Activated CD8-positive, alpha-beta memory T cell treated with anti-CD3 and anti-CD28 coated beads, Interleukin-2, amount 10 ng/mL, durations not matched to agents 7 days and 5 days (primary cell): Measurements from ENCODE around the gene OR4S1. TPM values are rescaled to one million over a fixed set of nuclear protein-coding genes. Genes with fewer than 3 reads are reported as not detected.
"Not testable (repeated sequence)": the region's sequence is repeated elsewhere in the genome, so short reads cannot be mapped to it uniquely, and the experiment has no call there.

Experiments
- ATAC-seq: fragments of 150-1000 bp; cut with Tn5 transposase; one replicate; pipeline ENCODE4 v1.10.0; 2021; ENCODE audit warnings: moderate library complexity
- CTCF ChIA-PET: fragments of 350-600 bp; sonication (Branson Sonifier 250); formaldehyde crosslinking; loops from one replicate; lab custom pipeline; 2021; ENCODE audit warnings: antibody characterized with exemption; lab: Charles Lee
- DNase-seq: peaks from one replicate; pipeline ENCODE4 v3.0.0-alpha.2; 2020
- H3K27ac Mint-ChIP-seq: one replicate; pipeline ENCODE4 v1.8.0; 2021; ENCODE audit warnings: mild to moderate bottlenecking, mixed read lengths
- H3K27me3 Mint-ChIP-seq: one replicate; pipeline ENCODE4 v1.8.0; 2021; ENCODE audit warnings: mixed read lengths
- H3K36me3 Mint-ChIP-seq: one replicate; pipeline ENCODE4 v1.8.0; 2021; ENCODE audit warnings: mild to moderate bottlenecking, mixed read lengths
- H3K4me1 Mint-ChIP-seq: one replicate; pipeline ENCODE4 v1.8.0; 2021; ENCODE audit warnings: mixed read lengths
- H3K4me3 Mint-ChIP-seq: one replicate; pipeline ENCODE4 v1.8.0; 2021; ENCODE audit warnings: mild to moderate bottlenecking, moderate library complexity, mixed read lengths
- H3K9me3 Mint-ChIP-seq: one replicate; pipeline ENCODE4 v1.8.0; 2022; ENCODE audit warnings: low read depth, mixed read lengths
- total RNA-seq, 2 experiments: library from RNA; stranded (reverse); gene quantifications; one replicate each; pipeline ENCODE4 v1.2.3, GENCODE V29; 2021

Gene OR4S1, protein sequence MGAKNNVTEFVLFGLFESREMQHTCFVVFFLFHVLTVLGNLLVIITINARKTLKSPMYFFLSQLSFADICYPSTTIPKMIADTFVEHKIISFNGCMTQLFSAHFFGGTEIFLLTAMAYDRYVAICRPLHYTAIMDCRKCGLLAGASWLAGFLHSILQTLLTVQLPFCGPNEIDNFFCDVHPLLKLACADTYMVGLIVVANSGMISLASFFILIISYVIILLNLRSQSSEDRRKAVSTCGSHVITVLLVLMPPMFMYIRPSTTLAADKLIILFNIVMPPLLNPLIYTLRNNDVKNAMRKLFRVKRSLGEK
- not detected for total RNA-seq

DNA sequence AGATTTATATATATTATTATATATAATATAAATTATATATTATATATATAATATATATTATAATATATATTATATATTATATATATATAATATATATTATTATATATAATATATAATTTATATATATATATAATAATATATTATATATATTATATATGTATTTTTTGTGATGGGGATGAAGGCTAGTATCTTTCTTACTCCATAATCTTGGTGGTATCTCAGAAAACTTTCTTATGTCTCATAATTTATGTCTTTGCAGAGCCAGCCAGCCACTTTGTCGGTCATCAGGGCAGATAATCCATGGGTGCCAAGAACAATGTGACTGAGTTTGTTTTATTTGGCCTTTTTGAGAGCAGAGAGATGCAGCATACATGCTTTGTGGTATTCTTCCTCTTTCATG, at the start of gene OR4S1:
Gene OR4S1, plus strand, starts transcription at position 301 of the 400 bp plus-strand sequence. Its CDS starts 0 bp downstream, at position 301.
- DNase-seq (no peak), ATAC-seq (no peak)
- H3K4me3 Mint-ChIP-seq = no peak within 1 kb of the TSS
- no peak within 1 kb of the TSS for H3K27ac Mint-ChIP-seq
- H3K36me3 Mint-ChIP-seq = no peaks in the 10 kb centered on the region
- CTCF ChIA-PET = no interaction called here
- H3K27me3 Mint-ChIP-seq = peaks cover 3% of the 10 kb centered on the region
- no peaks in the 10 kb centered on the region for H3K4me1 Mint-ChIP-seq
- no peaks in the 10 kb centered on the region for H3K9me3 Mint-ChIP-seq

DNA sequence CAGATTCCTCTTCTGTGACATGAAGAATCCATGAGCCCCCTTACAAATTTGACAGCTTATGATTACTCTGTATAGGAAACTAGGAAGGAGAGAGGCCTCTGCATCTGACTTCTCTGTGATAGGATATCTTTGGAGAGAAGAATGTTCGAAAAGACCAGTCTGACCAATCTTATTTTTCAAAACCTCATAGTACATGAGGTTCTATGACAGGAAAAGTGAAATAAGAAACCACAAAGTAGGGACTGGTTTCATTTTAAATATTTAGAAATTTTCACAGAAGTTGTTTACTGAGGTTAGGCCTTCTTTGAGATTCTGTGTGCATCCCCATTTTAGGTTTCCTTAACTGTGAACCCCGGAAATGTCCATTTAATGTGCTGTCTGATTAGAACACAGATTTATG, 44.4 kb upstream of the OR4S1 start:
- DNase-seq = no peak
- CTCF ChIA-PET = no interaction called here
- no peaks in the 10 kb centered on the region for H3K9me3 Mint-ChIP-seq

DNA sequence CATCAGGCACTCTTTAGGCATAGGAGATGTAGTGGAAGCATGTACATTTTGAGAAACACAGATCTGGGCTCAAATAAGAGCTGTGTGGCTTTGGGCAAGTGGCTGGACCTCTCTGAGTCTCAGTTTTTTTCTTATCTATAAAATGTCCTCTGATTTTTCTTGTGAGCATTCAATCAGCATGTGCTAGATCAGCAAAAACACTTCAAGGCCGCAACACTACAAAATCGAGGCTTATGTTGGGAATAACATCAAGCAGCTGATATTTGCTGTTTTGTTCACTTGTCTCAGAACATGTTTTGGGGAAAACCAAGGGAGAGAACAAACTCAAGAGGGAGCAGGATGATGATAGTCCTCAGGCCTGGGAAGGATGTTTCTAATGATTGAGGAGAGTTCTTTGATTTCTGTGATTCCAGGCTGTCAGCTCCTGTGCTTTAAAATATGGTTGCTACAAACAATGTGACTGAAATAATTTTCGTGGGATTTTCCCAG, 42.6 kb upstream of the OR4S1 start, which contains the start of gene OR4X1:
Gene OR4X1, plus strand, starts transcription at position 439 of the 489 bp plus-strand sequence. Its CDS starts 0 bp downstream, at position 439.
- DNase-seq (no peak), ATAC-seq (no peak)
- Mint-ChIP-seq H3K4me3 (no peak within 1 kb of the TSS), H3K27ac (no peak within 1 kb of the TSS), H3K4me1 (peaks cover 5% of the 10 kb centered on the region), H3K36me3 (no peaks in the 10 kb centered on the region), H3K27me3 (no peaks in the 10 kb centered on the region), H3K9me3 (no peaks in the 10 kb centered on the region)
- CTCF ChIA-PET = no interaction called here

More for the DNA sequence above, 44.4 kb upstream of the OR4S1 start:
- H3K4me3 Mint-ChIP-seq = no peak overlapping the region
- H3K27ac Mint-ChIP-seq = no peak overlapping the region
- peaks cover 5% of the 10 kb centered on the region for H3K4me1 Mint-ChIP-seq
- no peaks in the 10 kb centered on the region for H3K36me3 Mint-ChIP-seq
- H3K27me3 Mint-ChIP-seq = peaks cover under 1% of the 10 kb centered on the region
- ATAC-seq = no peak

DNA sequence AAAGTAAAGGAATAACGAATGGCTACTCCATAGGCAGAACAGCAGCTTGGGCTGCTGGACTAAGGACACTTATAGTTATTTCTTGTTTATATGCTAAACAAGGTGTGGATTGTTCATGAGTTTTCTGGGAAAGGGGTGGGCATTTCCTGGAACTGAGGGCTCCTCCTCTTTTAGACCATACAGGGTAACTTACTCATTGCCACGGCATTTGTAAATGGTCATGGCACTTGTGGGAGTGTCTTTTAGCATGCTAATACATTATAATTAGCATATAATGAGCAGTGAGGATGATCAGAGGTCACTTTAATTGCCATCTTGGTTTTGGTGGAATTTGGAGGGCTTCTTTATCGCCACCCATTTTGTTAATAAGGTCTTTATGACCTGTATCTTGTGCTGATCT, 35.4 kb upstream of the OR4S1 start:
- CTCF ChIA-PET = no interaction called here
- Mint-ChIP-seq H3K36me3 (no peaks in the 10 kb centered on the region), H3K4me1 (no peaks in the 10 kb centered on the region), H3K4me3 (no peak overlapping the region), H3K27ac (no peak overlapping the region), H3K27me3 (no peaks in the 10 kb centered on the region), H3K9me3 (no peaks in the 10 kb centered on the region)
- ATAC-seq (no peak), DNase-seq (no peak)

DNA sequence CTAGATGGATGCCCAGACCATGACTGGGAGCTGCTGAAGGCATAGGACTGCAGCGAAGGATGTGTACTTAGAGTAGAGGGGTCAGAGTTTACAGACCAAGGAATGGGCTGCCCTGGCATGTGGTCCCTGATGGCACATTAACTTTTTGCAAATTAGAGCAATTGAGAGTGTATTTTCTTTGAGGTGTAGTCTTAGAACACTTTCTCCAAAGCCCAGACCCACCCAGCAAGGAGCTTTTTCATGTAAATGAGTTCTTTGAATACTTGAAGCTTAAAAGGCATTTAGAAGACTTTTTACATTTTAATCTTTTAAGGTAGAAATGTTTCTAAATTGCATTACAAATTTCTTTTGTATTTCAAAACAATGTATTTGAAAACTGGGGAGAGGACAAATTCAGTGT, 33.4 kb upstream of the OR4S1 start:
- CTCF ChIA-PET = no interaction called here
- peaks cover 2% of the 10 kb centered on the region for H3K27me3 Mint-ChIP-seq
- H3K27ac Mint-ChIP-seq = no peak overlapping the region
- DNase-seq = no peak
- no peak overlapping the region for H3K4me3 Mint-ChIP-seq
- H3K9me3 Mint-ChIP-seq = no peaks in the 10 kb centered on the region
- no peaks in the 10 kb centered on the region for H3K4me1 Mint-ChIP-seq
- no peak for ATAC-seq
- H3K36me3 Mint-ChIP-seq = no peaks in the 10 kb centered on the region

DNA sequence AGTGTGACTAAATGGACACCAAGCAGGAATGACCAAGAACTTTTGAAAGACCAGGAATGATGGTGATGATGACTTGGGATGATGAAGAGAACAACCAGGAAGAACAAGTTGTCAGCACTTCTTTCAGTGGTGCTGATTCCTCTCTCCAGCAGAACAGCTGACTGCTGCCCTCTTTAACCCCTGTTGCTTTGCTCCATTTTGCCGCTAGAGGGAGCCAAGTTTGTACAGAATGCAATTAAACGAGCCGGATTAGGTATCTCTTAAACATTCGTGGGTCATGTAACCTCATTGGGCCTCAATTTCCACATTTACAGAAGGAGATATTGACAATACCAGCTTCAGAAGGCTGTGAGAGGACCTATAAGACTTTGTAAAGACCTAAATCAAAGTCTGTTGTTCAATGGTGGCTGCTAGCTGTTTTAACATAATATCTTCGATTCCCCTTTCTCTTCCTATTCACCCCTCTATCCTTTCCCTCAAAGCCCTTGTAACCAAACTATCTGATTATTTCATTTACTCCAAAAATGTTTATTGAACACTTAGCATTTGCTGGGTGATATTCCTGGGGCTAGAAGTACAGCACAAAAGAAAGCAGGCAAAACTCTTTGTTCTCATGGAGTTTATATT, 1.9 kb downstream of the OR4S1 start:
- Mint-ChIP-seq H3K4me3 (no peak overlapping the region), H3K9me3 (no peaks in the 10 kb centered on the region), H3K27ac (no peak overlapping the region), H3K4me1 (no peaks in the 10 kb centered on the region), H3K27me3 (no peaks in the 10 kb centered on the region), H3K36me3 (no peaks in the 10 kb centered on the region)
- CTCF ChIA-PET = interaction anchor here (0.7 to 1.5 kb wide), 6 partner anchors 9 to 65 kb away, joined by 3 to 5 read pairs (median 4); no protein-coding TSS in a partner anchor
- ATAC-seq = no peak
- peak; percentile 78 for DNase-seq

DNA sequence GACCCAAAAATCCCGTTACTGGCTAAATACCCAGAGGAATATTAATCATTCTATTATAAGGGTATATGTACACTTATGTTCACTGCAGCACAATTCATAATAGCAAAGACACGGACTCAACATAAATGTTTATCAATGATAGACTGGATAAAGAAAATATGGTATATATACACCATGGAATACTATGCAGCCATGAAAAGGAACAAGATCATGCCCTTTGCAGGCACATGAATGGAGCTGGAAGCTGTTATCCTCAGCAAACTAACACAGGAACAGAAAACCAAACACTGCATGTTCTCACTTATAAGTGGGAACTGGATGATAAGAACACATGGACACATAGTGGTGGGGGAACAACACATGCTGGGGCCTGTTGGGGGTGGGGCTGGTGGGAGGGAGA, 7.6 kb downstream of the OR4S1 start:
- H3K36me3 Mint-ChIP-seq, CTCF ChIA-PET, H3K27me3 Mint-ChIP-seq, H3K4me3 Mint-ChIP-seq, H3K4me1 Mint-ChIP-seq, H3K27ac Mint-ChIP-seq, H3K9me3 Mint-ChIP-seq, DNase-seq, ATAC-seq: not testable (repeated sequence)

DNA sequence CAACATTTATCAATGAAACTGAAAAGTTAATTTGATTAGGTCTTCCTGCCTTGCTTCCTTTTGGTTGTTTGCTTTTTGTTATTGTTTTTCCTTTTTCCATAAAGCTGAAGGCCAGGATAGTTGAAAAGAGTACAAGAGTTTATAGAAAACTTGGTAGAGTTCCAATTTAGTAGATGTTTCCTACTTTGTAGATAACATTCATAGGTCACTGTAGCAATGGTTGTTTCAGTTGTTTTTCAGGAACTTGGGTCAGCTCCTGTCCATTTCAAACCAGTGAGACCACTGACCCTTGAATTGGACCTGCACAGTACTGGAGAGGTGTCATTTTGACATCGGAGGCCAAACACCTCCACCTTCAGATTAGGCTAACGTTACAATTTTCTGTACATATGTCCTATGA, 13.8 kb downstream of the OR4S1 start:
- H3K27me3 Mint-ChIP-seq, H3K4me3 Mint-ChIP-seq, H3K27ac Mint-ChIP-seq, H3K36me3 Mint-ChIP-seq, H3K4me1 Mint-ChIP-seq, H3K9me3 Mint-ChIP-seq, ATAC-seq, DNase-seq: not testable (repeated sequence)
- CTCF ChIA-PET = interaction anchor here (1.6 kb wide), 1 partner anchor 12 kb away, joined by 3 read pairs; no protein-coding TSS in a partner anchor

DNA sequence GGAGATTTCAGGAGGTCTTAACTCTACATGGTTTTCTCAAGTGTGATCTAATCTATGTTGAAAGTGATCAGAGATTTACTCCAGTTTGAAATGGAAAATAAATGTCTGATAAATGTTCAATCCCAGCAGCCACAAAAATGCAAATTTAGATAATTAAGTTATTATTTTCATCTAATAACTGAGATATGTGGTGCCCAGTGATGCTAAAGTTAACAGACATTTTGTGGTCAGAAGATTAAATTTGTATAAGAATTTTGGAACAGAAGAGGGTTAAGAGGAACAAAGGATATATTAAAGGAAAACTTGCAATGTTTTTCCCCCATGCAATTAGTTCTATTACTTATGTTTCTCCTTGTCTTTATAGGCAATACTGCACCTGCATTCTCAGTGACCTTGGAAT, 18.6 kb downstream of the OR4S1 start, which contains the start of gene OR4C3:
Gene OR4C3, plus strand, starts transcription at position 301 of the 400 bp plus-strand sequence. CDS start 102 bp downstream, outside the sequence.
- CTCF ChIA-PET, H3K4me3 Mint-ChIP-seq, H3K4me1 Mint-ChIP-seq, H3K27ac Mint-ChIP-seq, H3K36me3 Mint-ChIP-seq, H3K27me3 Mint-ChIP-seq, H3K9me3 Mint-ChIP-seq, DNase-seq, ATAC-seq: not testable (repeated sequence)

DNA sequence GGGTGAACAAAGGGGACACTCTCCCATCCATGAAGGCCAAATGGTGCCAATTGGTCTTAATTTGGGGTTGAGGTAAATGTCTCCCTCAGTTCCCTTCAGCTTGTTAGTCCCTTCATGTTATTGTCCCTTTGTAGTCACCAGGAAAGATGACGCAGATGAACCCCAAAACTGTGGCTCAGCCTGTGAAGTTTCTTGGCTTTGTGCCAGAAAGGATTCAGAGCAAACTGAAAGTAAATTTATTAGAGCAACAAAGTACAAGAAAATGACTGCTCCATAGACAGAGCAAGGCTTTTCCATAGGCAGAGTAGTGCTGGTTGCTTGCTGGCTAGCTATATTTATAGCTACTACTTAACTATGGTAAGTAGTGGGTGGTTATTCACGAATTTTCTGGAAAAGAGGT, 35.4 kb downstream of the OR4S1 start:
- ATAC-seq (no peak), DNase-seq (no peak)
- Mint-ChIP-seq H3K27me3 (no peaks in the 10 kb centered on the region), H3K9me3 (peaks cover 2% of the 10 kb centered on the region), H3K27ac (no peak overlapping the region), H3K4me1 (peaks cover 4% of the 10 kb centered on the region), H3K4me3 (no peak overlapping the region), H3K36me3 (no peaks in the 10 kb centered on the region)
- CTCF ChIA-PET = no interaction called here

DNA sequence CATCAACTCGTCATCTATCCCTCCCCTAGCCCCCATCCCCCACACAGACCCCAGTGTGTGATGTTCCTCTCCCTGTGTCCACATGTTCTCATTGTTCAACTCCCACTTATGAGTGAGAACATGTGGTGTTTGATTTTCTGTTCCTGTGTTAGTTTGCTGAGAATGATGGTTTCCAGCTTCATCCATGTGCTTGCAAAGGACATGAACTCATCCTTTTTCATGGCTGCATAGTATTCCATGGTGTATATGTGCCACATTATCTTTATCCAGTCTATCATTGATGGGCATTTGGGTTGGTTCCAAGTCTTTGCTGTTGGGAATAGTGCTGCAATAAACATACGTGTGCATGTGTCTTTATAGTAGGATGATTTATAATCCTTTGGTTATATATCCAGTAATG, 36.5 kb downstream of the OR4S1 start:
- H3K27ac Mint-ChIP-seq, ATAC-seq: not testable (repeated sequence)

DNA sequence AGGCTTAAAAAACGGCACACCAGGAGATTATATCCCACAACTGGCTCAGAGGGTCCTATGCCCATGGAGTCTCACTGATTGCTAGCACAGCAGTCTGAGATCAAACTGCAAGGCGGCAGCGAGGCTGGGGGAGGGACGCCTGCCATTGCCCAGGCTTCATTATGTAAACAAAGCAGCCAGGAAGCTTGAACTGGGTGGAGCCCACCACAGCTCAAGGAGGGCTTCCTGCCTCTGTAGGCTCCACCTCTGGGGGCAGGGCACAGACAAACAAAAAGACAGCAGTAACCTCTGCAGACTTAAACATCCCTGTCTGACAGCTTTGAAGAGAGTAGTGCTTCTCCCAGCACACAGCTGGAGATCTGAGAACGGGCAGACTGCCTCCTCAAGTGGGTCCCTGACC, 40.3 kb downstream of the OR4S1 start:
- H3K4me1 Mint-ChIP-seq, H3K9me3 Mint-ChIP-seq, H3K36me3 Mint-ChIP-seq, H3K27ac Mint-ChIP-seq, H3K27me3 Mint-ChIP-seq, DNase-seq, H3K4me3 Mint-ChIP-seq, CTCF ChIA-PET, ATAC-seq: not testable (repeated sequence)

More for the DNA sequence above, 36.5 kb downstream of the OR4S1 start:
- CTCF ChIA-PET, H3K36me3 Mint-ChIP-seq, H3K4me1 Mint-ChIP-seq, DNase-seq, H3K4me3 Mint-ChIP-seq, H3K9me3 Mint-ChIP-seq, H3K27me3 Mint-ChIP-seq: not testable (repeated sequence)

DNA sequence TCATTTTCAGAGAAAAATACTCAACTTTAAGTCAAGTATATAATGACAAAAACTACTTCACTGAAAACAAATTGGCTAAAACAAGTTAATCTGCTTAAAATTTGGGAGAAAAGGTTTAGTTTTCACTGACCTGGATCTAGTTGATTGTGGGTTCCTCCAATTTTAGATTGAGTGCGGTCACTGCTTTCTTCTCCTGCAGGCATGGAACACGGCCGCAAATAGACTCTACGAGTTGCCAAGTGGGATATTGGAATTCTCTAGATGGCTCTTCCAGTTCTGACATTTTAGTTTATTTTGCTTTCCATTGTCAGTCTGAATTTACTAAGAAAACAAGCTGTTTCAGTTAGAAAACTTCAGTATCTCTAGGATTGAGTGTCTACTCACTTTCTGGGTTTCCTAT, 48.0 kb downstream of the OR4S1 start:
- ATAC-seq = no peak
- Mint-ChIP-seq H3K27me3 (no peaks in the 10 kb centered on the region), H3K4me1 (no peaks in the 10 kb centered on the region), H3K27ac (no peak overlapping the region), H3K9me3 (peaks cover 3% of the 10 kb centered on the region), H3K36me3 (no peaks in the 10 kb centered on the region), H3K4me3 (no peak overlapping the region)
- no peak for DNase-seq
- CTCF ChIA-PET = no interaction called here

DNA sequence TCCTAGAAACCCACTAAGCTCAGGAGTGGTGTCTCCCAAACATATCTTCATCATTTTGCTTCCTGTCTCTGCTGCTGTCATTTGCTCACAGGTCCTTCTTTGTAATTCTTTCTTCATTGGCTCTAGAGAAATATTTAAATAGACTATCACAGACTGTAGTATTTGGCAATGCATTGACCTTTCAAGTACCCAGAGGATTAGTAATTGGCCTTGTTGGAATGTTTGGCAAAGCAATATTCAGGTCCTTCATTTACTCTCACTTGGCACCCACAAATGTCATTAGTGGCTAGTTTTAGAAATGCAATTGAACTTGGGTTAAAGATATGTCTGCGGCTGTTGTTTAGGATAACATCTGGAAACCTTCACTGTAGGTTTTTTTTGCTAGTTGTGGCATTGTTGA, 48.7 kb downstream of the OR4S1 start:
- Mint-ChIP-seq H3K4me1 (no peaks in the 10 kb centered on the region), H3K4me3 (no peak overlapping the region), H3K27me3 (no peaks in the 10 kb centered on the region), H3K36me3 (no peaks in the 10 kb centered on the region), H3K9me3 (peaks cover 3% of the 10 kb centered on the region), H3K27ac (no peak overlapping the region)
- ATAC-seq (no peak), DNase-seq (no peak)
- CTCF ChIA-PET = no interaction called here
